ENCODE results near the gene UPK3A.
A peak's percentile ranks its signal among the peaks of the same experiment; 100 is the strongest.
"Not testable (repeated sequence)": the region's sequence is repeated elsewhere in the genome, so short reads cannot be mapped to it uniquely, and the experiment has no call there.

Gene UPK3A

DNA sequence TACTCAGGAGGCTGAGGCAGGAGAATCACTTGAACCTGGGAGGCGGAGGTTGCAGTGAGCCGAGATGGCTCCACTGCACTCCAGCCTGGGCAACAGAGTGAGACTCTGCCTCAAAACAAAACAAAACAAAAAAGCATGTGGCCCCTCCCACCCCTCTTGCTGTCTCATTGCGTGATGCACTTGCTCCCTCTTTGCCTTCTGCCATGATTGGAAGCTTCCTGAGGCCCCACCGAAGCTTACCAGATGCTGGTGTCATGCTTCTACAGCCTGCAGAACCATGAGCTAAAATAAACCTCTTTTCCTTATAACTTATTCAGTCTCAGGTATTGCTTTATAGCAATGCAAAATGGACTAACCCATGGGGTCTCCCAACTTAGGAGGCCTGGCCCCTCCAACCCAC is 26.8 kb upstream of the UPK3A start:
- H3K9ac ChIP-seq (ENCODE audit: low read depth in 1 of 2, low read length in 2 of 2); H3K4me3 ChIP-seq (ENCODE audit: low read length in 2 of 2); H3K4me1 ChIP-seq (ENCODE audit: control insufficient read depth in 2 of 2, insufficient read depth in 2 of 2, low read length in 2 of 2); H3K9me3 ChIP-seq (ENCODE audit: control insufficient read depth in 2 of 2, low read length in 2 of 2); H3K27me3 ChIP-seq (ENCODE audit: control insufficient read depth in 2 of 2, insufficient read depth in 2 of 2, low read length in 2 of 2); H3K27ac ChIP-seq (ENCODE audit: low read depth in 2 of 2, low read length in 2 of 2); H3K36me3 ChIP-seq (ENCODE audit: control insufficient read depth in 2 of 2, insufficient read depth in 2 of 2, low read length in 2 of 2): not testable (repeated sequence)

DNA sequence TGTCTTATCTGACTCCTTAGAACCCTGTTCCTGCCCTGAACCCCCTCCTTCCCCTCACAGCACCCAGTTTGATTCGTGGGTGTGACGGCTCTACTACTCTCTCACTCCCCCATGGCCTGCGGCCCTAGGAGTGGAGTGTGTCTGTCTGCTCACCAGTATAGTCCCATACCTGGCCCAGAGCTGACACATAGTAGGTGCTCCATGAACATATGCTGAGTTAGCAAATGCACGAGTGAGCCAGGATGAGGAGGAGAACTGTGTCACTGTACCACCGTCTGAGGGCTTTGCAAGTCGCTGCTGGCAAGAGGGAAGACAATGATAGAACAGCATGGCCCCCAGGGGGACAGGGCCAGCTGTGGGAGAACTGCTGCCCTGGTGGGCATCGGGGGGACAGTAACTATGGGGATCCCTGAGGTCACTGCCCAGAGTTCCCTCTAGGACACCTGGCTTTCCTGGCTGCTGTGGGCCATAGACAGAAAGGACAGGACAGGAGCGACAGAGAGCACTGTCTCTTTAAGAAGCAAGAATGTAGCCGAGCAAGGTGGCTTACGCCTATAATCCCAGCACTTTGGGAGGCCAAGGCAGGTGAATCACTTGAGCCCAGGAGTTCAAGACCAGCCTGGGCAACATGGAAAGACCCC is 24.9 kb upstream of the UPK3A start:
- H3K4me1 ChIP-seq (ENCODE audit: control insufficient read depth in 2 of 2, insufficient read depth in 2 of 2, low read length in 2 of 2) = peaks cover 11 to 17% of the 10 kb centered on the region in 2 donors
- no peaks in the 10 kb centered on the region for H3K27me3 ChIP-seq (ENCODE audit: control insufficient read depth in 2 of 2, insufficient read depth in 2 of 2, low read length in 2 of 2)
- H3K36me3 ChIP-seq (ENCODE audit: control insufficient read depth in 2 of 2, insufficient read depth in 2 of 2, low read length in 2 of 2) = no peaks in the 10 kb centered on the region
- H3K4me3 ChIP-seq (ENCODE audit: low read length in 2 of 2) = no peak overlapping the region
- H3K27ac ChIP-seq (ENCODE audit: low read depth in 2 of 2, low read length in 2 of 2) = no peak overlapping the region
- no peak overlapping the region for H3K9ac ChIP-seq (ENCODE audit: low read depth in 1 of 2, low read length in 2 of 2)
- no peaks in the 10 kb centered on the region for H3K9me3 ChIP-seq (ENCODE audit: control insufficient read depth in 2 of 2, low read length in 2 of 2)

DNA sequence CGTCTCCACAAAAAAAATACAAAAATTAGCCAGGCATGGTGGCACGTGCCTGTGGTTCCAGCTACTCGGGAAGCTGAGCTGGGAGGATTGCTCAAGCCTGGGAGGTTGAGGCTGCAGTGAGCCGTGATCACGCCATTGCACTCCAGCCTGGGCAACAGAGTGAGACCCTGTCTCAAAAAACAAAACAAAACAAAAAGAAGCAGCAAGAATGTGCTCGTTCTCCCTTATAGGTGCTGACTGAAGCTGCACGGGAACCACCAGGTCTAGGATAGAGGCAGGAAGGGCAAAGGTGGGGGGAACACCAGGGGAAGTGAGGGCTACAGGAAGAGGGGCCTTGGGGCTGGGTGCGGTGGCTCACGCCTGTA is 24.4 kb upstream of the UPK3A start:
- H3K9ac ChIP-seq (ENCODE audit: low read depth in 1 of 2, low read length in 2 of 2); H3K9me3 ChIP-seq (ENCODE audit: control insufficient read depth in 2 of 2, low read length in 2 of 2); H3K36me3 ChIP-seq (ENCODE audit: control insufficient read depth in 2 of 2, insufficient read depth in 2 of 2, low read length in 2 of 2); H3K4me3 ChIP-seq (ENCODE audit: low read length in 2 of 2); H3K27ac ChIP-seq (ENCODE audit: low read depth in 2 of 2, low read length in 2 of 2); H3K27me3 ChIP-seq (ENCODE audit: control insufficient read depth in 2 of 2, insufficient read depth in 2 of 2, low read length in 2 of 2): not testable (repeated sequence)
- H3K4me1 ChIP-seq (ENCODE audit: control insufficient read depth in 2 of 2, insufficient read depth in 2 of 2, low read length in 2 of 2) = peaks cover 11 to 17% of the 10 kb centered on the region in 2 donors

DNA sequence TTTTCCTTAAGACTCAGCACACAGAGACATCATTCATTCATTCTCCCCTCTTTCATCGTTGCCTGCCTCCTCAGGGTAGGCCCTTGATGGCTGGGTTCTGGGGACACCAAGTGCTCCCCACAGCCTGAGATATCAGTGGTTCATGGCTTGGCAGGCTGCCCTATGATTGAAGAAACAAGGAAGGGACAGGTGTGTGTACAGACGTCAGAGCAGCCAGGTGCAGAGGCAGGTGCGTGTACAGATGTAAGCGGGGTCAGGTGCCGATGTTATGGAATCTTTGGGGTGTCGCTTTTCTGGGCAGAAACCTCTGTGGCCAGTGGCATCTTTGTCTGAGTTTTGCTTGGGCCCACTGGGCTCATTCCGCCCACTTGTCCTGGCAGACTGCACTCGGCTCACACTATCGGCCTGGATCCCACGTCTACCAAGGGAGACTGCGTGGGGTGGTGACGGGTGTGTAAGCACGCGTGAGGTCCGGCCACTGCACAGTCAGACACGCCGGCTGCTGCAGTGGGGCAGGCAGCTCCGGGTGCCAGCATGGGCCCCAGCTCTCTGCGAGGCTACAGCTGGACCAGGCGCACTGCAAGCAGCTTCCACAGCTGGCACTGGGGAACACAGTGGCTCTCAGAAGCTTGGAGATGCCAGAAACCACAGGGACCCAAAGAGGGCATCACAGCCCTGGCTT is 23.2 kb upstream of the UPK3A start:
- Histone ChIP-seq H3K36me3 (ENCODE audit: control insufficient read depth in 2 of 2, insufficient read depth in 2 of 2, low read length in 2 of 2) (no peaks in the 10 kb centered on the region), H3K9me3 (ENCODE audit: control insufficient read depth in 2 of 2, low read length in 2 of 2) (no peaks in the 10 kb centered on the region), H3K27me3 (ENCODE audit: control insufficient read depth in 2 of 2, insufficient read depth in 2 of 2, low read length in 2 of 2) (no peaks in the 10 kb centered on the region), H3K4me3 (ENCODE audit: low read length in 2 of 2) (no peak overlapping the region), H3K9ac (ENCODE audit: low read depth in 1 of 2, low read length in 2 of 2) (no peak overlapping the region), H3K27ac (ENCODE audit: low read depth in 2 of 2, low read length in 2 of 2) (no peak overlapping the region), H3K4me1 (ENCODE audit: control insufficient read depth in 2 of 2, insufficient read depth in 2 of 2, low read length in 2 of 2) (peaks cover 11 to 17% of the 10 kb centered on the region in 2 donors)

DNA sequence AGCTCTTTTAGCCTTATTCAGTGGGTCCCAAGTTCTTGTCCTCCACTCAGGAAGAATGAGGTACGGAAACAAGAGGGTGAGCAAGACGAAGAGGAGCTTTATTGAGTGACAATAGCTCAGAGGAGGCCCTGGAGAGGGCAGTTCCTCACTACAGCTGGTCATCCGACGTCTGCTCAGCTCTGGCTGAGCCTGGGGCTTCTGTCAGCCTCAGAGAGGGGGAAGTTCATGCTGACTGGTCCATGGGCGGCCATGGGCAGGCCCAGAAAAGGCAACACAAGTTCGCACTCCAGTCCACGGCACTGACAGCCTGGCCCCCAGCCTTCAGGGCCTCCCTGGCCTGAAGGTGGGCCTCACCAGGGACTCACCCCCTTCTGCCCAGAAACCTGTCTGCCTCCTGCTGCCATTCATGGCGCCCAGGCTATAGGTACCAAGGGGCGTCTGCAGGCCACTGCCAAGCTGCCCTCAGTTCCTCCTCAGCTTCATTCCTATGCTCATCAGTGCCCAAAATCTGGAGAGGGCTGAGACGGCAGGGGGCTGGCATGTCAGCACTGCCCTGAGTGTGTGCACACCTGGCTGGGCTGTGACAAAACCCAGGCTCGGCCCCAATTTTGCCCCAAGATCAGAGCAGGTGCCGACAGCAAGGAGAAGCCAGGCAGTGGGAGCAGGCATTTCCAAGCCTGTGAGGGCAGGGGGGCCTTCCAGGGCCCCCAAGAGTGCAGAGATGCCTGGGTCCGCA is 22.4 kb upstream of the UPK3A start:
- no peak overlapping the region for H3K9ac ChIP-seq (ENCODE audit: low read depth in 1 of 2, low read length in 2 of 2)
- no peak overlapping the region for H3K4me3 ChIP-seq (ENCODE audit: low read length in 2 of 2)
- H3K27me3 ChIP-seq (ENCODE audit: control insufficient read depth in 2 of 2, insufficient read depth in 2 of 2, low read length in 2 of 2) = no peaks in the 10 kb centered on the region
- H3K27ac ChIP-seq (ENCODE audit: low read depth in 2 of 2, low read length in 2 of 2) = peak overlapping the region in 1 of 2 donors; percentile 63
- H3K4me1 ChIP-seq (ENCODE audit: control insufficient read depth in 2 of 2, insufficient read depth in 2 of 2, low read length in 2 of 2) = peaks cover 11 to 17% of the 10 kb centered on the region in 2 donors
- no peaks in the 10 kb centered on the region for H3K9me3 ChIP-seq (ENCODE audit: control insufficient read depth in 2 of 2, low read length in 2 of 2)
- no peaks in the 10 kb centered on the region for H3K36me3 ChIP-seq (ENCODE audit: control insufficient read depth in 2 of 2, insufficient read depth in 2 of 2, low read length in 2 of 2)

DNA sequence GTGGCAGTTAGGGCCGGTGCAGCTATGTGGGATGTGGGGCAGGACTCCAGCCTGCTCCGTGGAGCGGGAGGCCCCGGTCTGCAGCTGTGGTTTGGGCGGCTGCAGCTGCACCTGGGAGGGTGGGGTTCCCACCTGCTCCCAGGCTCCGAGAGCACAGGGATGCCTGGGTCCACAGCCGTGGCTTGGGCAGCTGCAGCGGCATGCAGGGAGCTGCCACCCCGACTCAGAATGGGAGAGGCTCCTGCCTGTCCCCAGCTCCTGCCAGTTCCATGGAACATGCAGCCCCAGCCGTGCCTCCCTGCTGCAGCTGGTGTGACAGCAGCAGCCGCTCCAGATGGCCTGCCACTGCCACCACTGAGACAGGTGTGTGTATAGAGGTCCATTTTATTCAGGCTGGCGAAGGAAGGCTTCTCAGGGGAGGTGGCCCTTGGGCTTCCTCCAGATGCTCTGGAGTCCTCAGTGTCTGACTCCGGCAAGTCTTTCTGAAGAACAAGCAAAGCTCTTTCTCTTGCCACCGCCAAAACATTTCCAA is 21.8 kb upstream of the UPK3A start:
- Histone ChIP-seq H3K9ac (ENCODE audit: low read depth in 1 of 2, low read length in 2 of 2) (no peak overlapping the region), H3K4me3 (ENCODE audit: low read length in 2 of 2) (no peak overlapping the region), H3K36me3 (ENCODE audit: control insufficient read depth in 2 of 2, insufficient read depth in 2 of 2, low read length in 2 of 2) (no peaks in the 10 kb centered on the region), H3K27me3 (ENCODE audit: control insufficient read depth in 2 of 2, insufficient read depth in 2 of 2, low read length in 2 of 2) (no peaks in the 10 kb centered on the region), H3K9me3 (ENCODE audit: control insufficient read depth in 2 of 2, low read length in 2 of 2) (no peaks in the 10 kb centered on the region), H3K27ac (ENCODE audit: low read depth in 2 of 2, low read length in 2 of 2) (peak overlapping the region in 1 of 2 donors; percentile 63), H3K4me1 (ENCODE audit: control insufficient read depth in 2 of 2, insufficient read depth in 2 of 2, low read length in 2 of 2) (peaks cover 11 to 17% of the 10 kb centered on the region in 2 donors)

DNA sequence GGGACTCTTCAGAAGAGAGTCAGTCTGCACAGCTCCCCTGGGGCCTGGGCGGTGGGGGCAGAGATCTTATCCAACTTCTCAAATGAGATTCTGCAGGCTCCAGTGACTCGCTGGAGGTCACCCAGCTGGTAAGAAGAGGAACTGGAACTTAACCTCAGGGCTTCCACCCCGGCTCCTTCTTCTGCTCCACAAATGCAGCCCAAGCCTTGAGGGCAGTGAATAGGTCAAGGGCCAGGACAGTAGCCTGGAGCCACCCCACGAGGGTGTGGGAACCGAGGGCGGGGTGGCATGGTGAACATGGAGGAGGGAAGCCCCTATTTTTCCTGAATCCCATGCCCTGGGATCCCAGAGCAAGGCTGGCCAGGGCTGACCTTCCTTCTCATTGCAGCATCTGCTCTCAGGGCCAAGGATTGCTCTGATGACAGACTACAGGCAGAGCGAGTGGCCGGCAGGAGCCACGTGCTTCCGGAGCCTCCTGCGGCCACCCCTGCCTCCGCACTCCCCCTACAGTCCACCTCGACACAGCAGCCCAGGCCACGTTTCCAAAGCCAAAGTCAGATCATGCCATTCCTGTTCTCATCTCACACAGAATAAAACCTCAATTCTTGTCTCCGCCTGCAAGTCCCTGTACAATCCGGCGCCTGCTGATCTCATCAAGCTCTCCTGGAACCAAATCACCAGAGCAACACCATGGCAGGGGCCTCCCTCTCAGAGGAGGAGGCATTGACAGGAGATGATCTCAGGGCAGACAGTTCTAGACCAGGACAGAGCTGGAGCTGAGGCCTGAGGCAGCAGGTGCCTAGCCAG is 21.1 kb upstream of the UPK3A start:
- H3K27ac ChIP-seq (ENCODE audit: low read depth in 2 of 2, low read length in 2 of 2) = peak overlapping the region in 1 of 2 donors; percentile 63
- no peak overlapping the region for H3K4me3 ChIP-seq (ENCODE audit: low read length in 2 of 2)
- no peaks in the 10 kb centered on the region for H3K27me3 ChIP-seq (ENCODE audit: control insufficient read depth in 2 of 2, insufficient read depth in 2 of 2, low read length in 2 of 2)
- H3K9me3 ChIP-seq (ENCODE audit: control insufficient read depth in 2 of 2, low read length in 2 of 2) = no peaks in the 10 kb centered on the region
- H3K4me1 ChIP-seq (ENCODE audit: control insufficient read depth in 2 of 2, insufficient read depth in 2 of 2, low read length in 2 of 2) = peaks cover 12 to 19% of the 10 kb centered on the region in 2 donors
- H3K36me3 ChIP-seq (ENCODE audit: control insufficient read depth in 2 of 2, insufficient read depth in 2 of 2, low read length in 2 of 2) = no peaks in the 10 kb centered on the region
- peak overlapping the region in 1 of 2 donors; percentile 24 for H3K9ac ChIP-seq (ENCODE audit: low read depth in 1 of 2, low read length in 2 of 2)

DNA sequence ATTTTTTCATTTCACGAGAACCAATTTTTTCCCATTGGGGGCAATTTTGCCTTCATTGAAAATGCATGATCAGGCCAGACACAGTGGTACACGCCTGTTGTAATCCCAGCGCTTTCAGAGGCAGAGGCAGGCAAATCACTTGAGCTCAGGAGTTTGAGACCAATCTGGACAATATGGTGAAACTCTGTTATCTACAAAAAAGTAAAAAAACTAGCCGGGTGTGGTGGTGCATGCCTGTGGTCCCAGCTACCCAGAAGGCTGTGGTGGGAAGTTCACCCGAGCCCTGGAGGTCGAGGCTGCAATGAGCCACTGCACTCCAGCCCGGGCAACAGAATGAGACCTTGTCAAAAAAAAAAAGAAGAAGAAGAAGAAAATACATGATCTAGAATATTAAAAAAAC is 19.2 kb upstream of the UPK3A start:
- no peaks in the 10 kb centered on the region for H3K27me3 ChIP-seq (ENCODE audit: control insufficient read depth in 2 of 2, insufficient read depth in 2 of 2, low read length in 2 of 2)
- H3K4me1 ChIP-seq (ENCODE audit: control insufficient read depth in 2 of 2, insufficient read depth in 2 of 2, low read length in 2 of 2) = peaks cover 20 to 31% of the 10 kb centered on the region in 2 donors
- H3K9ac ChIP-seq (ENCODE audit: low read depth in 1 of 2, low read length in 2 of 2) = no peak overlapping the region
- no peak overlapping the region for H3K27ac ChIP-seq (ENCODE audit: low read depth in 2 of 2, low read length in 2 of 2)
- no peaks in the 10 kb centered on the region for H3K9me3 ChIP-seq (ENCODE audit: control insufficient read depth in 2 of 2, low read length in 2 of 2)
- H3K4me3 ChIP-seq (ENCODE audit: low read length in 2 of 2) = no peak overlapping the region
- no peaks in the 10 kb centered on the region for H3K36me3 ChIP-seq (ENCODE audit: control insufficient read depth in 2 of 2, insufficient read depth in 2 of 2, low read length in 2 of 2)

DNA sequence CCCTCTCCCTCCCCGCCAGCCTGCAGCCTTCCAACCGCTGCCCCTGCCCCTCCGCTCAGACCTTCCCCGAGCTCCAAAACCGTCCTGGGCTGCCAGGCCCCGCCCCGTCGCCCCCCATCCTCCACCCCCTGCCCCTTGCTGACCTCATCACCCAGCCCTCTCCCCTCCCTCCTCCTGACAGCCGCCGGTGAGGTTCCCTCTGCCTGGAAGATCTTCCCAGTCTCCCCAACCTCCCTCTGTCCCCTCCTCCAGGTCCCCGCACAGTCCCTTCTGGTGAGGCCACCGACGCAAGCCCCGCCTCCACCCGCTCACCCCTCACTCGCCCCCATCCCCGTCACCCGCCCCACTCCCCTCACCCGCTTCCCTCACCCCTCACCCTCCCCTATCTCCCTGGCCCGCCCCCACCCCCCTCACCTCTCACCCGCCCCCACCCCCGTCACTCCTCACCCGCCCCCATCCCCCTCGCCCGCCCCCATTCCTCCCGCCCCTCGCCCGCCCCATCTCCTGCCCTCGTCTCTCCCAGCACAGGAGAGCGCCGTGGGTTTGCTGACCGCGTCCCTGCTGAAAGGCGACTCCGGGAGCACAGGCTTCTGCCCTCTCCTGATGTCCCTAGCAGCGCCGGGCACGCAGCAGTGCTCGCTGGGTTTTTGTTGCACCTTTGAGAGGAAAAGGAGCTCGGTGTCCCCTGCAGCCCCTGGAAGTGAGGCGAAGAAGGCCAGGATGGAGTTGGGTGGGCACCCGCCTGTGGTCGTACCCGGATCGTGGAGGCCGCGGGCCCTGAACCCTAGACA is 16.4 kb upstream of the UPK3A start:
- H3K4me1 ChIP-seq (ENCODE audit: control insufficient read depth in 2 of 2, insufficient read depth in 2 of 2, low read length in 2 of 2) = peaks cover 30 to 38% of the 10 kb centered on the region in 2 donors
- H3K36me3 ChIP-seq (ENCODE audit: control insufficient read depth in 2 of 2, insufficient read depth in 2 of 2, low read length in 2 of 2) = no peaks in the 10 kb centered on the region
- no peaks in the 10 kb centered on the region for H3K27me3 ChIP-seq (ENCODE audit: control insufficient read depth in 2 of 2, insufficient read depth in 2 of 2, low read length in 2 of 2)
- H3K27ac ChIP-seq (ENCODE audit: low read depth in 2 of 2, low read length in 2 of 2) = no peak overlapping the region
- peak overlapping the region; percentile 63 to 81 for H3K4me3 ChIP-seq (ENCODE audit: low read length in 2 of 2)
- no peaks in the 10 kb centered on the region for H3K9me3 ChIP-seq (ENCODE audit: control insufficient read depth in 2 of 2, low read length in 2 of 2)
- H3K9ac ChIP-seq (ENCODE audit: low read depth in 1 of 2, low read length in 2 of 2) = peak overlapping the region; percentile 52 to 65
